ENCODE data around the gene POC1A.

POC1A gene

DNA sequence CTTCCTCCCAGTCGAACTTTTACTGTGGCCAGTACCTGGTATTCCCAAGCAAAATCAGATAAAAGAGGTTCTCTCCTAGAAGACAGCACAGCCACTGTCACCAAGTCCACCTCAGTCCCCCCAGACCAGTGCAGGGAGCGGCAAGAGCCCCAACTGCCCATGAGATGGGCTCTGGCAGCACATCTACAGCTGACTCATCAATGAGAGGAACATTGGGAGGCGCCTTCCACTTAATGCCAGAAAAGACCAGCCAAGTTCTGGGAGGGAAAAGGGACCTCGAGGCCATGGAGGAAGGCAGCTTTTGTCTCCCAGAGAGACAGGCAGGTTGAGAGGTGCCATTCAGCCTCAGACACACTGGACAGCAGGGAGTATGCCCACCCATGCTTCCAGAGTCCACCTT lies 28.2 kb downstream of the POC1A start:
- DNase-seq = no peak

DNA sequence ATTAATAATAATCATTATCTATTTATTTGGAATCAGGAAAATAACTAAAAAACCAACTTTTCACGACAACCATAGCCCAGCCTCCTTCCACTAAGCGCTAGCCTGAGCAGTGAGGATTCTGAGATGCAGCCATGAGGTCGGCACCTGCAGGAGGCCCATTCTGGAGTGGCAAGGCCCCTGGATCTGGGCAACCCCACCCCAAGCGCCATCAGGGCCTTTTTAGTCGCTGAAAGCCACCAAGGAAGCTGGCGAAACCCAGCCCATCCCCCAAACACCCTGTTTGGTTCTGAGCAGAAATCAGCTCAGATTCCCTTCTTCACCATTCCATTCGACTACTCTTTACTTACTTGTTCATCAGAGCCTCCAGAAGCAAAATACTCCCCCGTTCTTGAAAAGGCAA lies 29.5 kb downstream of the POC1A start:
- no peak for DNase-seq

DNA sequence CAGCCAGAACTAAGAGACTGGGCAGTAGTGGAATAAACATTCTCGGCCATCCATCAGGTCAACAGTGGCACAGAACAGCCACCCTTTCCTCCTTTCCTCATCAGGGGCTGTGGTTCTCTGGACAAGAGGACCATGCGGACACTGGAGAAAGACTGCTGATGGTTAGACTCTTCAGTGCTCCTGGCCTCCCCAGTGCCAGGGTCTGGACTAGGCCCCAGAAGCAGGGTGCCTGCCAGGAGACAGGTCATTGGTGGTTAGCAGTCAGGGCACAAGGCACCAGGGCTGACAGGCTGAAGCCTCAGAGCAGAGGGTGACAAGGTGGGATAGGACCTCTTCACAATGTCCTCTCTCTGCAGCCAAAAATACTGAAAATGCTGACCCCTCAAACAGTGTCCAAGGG lies 30.1 kb downstream of the POC1A start:
- DNase-seq = no peak

DNA sequence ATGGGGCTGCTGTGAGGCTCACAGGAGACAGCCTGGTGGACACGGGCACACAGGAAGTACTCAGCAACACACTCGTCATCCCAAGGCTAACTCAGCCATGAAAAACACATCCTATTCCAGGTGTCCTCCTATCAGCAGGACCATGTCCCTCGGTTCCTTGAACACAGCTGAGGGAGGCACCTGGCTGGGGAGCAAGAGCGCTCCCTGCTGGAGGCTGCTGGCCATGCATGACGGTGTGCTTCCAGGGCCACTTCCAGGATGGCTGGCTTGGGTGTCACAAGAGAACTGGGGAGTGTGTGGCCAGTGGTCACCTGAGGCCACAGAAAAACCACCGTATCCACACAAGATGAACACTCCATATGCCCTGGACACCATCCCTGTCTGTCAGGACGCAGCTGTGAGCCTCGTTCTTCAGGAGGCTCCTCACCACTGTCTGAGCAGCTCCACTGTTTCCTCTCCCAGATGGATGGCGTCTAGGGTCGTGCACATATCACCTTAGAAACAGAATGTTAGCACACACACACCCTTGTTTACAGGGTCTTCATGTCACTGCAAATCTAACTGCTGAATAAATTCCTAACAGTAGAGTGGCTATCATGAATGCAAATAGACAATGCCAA lies 31.0 kb downstream of the POC1A start:
- DNase-seq = peak; percentile 76

DNA sequence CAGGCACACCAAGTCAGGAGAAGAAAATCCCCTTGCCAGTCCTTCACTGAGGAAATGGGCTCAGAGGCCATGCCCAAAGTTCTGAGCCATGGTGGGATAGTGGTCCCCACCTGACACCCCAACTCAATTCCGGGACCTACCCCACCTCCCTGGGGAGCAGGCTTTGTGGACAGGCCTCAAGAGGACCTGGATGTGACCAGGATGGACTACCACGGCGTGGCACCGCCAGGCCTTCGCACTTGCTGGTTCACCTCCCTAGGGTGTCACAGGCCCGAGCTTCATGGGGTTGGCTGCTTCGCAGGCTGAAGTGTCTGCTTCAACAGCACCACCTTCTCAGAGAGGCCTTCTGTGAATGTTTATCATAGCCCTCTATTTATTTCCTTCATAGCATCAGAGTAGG lies 31.7 kb downstream of the POC1A start:
- no peak for DNase-seq

DNA sequence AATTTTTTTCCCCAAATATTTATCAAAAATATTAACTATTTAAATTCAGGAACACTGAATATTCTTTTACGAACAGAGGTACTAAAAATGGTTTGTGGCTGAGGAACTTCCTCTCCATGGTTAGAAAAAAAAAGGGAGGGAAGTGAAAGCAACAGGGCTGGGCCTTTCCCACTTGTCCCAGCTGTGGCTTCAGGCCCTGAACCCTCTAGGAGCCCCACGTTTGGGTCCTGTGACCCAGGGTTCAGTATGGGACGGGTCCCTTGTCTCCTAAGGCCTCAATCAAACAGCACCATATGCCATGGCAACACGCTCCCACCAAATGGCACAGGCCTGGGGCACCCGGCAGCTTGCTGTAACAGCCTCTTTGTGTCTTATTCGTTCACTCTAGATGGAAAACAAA lies 32.4 kb downstream of the POC1A start:
- no peak for DNase-seq

DNA sequence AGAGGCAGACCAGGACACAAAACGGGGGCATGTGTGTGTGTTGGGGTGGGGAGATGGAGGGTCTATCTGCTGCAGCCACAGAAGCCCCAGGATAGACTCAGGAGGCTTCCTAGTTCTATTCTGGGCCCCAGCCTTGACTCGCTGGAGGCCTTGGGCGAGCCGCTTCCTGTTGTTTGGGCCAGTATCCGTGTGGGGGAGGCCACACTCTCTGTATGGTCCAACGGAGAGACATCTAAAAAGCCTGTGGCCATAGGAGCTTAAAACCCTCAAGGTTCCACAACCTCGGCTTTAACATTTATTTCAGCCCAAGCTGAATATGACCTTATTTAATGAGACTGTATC lies 32.8 kb downstream of the POC1A start:
- no peak for DNase-seq

DNA sequence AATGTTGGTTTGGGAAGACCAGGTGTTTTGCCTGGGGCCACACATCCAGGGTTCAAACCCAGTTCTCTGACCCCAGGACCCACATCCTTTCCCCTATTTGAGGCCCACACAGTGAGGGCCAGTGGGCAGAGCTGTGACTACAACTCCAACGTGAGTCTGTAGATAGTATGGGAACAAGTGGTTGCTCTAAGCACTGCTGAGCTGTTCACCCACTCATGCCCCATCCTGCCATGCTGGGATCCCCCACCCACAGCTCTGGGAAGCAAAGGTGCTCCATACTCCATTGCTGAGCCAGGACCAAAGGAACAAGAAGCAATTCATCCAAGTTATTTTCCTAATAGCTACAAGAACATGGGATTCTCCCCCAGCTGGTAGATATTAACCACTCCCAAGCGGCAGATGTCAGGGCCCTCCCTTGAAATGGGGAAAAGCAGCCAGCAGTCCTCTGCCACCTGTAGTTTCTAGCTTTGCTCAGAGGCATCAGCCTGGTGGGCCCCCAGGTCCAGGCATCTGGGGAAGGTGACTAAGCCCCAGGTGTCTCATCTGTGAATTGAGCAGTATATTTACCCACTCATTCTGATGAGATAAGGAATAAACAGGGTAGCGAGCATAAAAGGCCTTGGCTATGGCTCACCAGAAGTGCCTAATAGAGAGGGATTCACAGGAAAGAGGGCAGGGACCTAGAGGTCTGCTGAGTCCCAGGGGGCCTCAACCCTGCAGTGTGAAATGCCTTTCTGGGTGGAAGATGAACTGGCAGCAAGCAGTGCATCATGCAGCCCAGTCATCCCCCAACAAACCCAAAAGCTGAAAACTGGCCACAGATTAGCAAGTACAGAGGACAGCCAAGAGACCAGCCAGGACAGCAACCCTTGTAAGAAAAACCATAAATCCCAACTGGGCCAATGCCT lies 33.4 kb downstream of the POC1A start:
- DNase-seq = no peak

DNA sequence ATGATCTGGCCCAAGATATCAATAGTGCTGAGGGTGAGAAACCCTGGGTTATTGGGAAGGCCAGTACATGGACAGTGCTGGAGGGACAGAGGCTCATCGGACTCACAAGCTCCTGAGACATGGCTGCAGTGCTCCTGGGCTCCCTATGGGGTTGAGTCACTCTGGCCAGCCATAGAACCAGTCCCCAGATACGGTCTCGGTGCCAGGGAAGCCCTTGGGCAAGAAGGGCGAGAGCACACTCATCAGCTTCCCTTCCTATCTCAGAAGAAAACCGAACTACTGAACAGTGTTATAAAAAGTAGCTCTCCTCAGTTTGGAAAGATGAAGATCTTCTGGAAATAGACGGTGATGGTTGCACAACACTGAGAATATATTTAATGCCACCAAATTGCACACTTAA lies 34.4 kb downstream of the POC1A start:
- DNase-seq = no peak

DNA sequence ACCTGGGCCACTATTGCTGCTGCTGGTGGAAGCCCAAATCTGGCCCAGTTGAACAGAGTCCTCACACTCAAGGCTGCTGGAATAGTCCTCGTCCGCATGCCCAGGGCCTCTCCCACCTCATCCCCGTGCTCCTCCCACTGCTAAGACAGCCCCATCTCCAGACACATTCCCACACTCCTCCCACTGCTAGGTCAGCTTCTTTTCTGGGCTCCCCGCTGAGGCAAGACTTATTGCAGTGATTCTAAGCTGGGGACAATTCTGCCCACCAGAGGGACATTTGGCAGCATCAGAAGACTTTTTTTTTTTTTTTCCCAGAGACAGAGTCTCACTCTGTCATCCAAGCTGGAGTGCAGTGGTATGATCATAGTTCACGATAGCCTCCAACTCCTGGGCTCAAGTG lies 35.1 kb downstream of the POC1A start:
- no peak for DNase-seq

DNA sequence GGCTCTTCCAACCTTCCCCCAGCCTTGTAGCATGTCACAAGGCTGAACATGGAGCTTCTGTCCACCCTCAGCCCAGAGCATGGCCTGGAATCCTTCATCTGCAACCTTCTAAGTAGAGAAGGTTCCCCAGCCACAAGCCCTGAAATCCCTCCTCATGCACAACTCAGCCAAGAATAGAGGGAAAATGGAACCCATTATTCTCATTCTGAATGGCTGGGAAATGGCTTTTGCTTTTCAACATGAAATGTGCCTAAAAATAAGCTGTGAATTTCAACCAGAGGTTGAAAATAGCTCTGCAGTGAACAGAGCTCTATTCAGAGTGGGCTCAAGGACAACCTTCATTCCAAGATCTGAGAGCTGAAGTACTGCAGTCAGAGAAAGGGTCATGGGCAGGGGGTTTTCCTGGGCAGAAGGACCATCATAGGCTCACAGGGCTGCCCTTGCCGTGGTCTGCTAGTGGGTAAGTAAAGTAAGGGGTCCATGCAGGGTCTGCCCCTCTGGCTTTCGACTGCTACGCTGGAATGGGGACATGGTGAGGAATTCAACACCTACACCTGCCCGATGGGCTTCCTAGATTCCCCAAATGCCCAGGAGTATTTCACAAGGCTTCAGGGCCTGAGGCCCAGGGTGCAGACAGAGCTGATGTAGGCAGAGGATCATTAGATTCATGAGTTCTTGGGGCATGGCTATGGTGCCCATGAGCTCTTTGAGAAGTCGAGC lies 35.9 kb downstream of the POC1A start:
- DNase-seq = no peak

DNA sequence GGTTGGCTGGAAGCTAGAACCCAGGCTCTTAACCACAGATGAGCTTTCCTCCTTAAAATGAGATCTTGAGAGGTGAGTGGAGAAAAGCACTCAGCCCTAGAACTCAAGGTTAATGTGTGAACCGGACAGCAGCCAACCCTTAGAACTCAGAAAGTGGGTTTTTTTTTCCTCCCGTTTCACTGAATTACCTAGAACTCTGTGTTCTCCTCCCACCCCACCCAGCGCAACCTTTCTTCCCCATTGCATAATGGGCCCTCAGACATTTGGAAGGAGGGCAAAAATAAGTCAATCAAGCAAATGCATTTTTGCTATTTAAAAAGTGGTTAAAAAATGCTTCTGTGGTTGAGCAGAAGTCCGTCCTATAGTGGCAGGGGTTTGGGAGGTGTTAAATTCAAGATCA lies 36.7 kb downstream of the POC1A start:
- no peak for DNase-seq

DNA sequence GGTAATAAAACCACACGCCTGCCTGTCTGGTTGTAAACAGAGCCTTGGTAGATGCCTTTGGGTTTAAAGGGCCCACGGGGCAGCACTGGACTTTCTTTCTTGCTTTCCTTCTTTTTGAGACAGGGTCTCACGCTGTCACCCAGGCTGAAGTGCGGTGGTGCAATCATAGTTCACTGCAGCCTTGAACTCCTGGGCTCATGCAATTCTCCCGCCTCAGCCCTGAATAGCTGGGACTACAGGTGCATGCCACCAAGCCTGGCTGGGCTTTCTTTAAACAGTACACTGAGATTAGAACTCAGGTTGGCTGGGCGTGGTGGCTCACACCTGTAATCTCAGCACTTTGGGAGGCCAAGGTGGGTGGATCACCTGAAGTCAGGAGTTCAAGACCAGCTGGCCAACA lies 42.2 kb downstream of the POC1A start:
- DNase-seq = no peak

DNA sequence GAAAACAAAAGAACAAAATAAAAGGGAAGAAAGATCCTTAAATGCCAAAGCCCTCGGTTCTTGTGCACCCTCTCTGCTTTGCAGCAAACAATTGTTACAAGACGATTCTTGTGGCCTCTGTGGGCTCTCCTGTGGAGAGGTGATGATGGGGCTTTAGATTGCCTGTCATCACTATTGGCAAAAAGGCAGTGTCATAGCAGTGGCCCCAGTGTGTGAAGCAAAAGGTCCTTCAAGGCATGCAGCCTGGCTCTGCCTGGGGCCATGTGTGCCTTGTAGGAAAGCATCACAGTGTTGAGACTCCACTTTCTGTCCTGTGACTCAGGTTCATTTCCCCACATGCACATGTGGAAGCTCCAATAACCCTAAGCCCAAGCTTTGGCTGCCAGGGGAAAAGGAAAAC lies 43.7 kb downstream of the POC1A start:
- DNase-seq = no peak

DNA sequence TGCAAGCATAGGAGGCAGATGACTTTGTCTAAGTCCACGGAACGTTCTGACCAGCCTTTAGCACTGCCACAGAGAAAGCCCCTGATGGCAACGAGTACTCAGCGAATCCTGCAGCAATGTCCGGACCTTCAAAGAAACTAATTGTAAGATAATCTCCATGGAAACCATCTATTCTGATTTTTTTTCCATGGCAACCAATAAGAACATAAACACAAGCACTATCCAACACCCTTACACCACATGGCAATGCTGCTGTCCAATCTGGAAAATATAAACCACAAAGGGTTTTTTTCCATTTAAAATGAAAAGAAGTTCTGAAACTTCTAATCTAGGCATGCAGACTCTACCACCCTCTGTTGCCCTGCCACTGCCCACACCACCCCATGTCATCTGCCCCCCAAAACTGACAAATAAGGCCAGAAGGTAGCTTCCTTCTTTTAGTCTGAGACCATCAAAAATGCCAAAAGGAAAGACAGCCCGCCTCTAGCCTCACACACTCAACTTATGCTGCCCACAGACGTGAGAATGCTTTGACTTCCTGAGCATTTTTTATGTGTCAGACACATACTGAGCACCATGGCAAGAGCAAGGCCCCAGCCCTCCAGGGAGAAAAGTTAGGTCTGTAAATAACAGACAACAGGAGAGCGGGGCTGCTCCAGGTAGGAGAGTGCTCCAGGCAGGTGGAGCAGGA lies 44.5 kb downstream of the POC1A start:
- no peak for DNase-seq

DNA sequence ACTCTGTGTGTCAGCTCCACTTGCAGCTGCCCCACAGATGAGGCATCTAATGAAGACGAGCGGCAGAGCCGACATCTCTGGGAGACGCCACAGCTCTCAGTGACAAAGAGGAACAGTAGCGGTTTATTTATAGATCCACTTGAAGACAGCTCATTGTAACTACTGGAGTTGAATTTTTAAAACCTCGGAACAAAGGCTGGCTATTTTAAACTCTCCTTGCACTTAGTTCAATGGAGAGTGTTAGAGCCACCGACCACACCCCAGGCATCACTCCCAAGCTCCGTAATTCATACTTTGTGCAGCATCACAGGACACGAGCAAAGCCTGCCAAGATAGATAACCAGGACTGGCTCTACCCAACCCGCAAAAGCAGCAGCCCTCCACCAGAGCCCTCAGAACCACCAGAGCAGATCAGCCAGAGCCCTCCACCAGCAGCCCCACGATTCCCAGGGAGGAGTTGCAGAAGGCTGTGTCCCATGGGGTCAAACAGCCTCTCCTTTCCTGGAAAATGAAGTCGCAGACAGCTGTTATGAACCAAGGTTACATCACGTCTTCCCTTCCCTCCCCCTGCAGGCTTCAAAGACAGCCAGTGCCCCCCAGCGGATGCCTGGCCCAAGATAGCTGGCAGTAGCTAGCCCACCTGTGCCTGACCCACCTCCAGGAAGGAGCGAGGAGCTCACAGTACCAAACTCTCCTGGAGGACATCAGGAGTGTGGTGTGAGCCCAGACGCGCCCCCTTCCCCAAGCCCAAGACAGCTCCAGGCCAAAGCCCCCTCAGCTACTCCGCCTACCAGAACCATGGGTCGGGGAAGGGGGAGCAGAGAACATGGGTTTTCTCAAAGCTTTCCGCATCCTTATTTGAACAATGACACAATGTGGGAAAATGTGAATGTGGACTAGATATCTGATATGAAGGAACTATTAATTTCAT lies 45.7 kb downstream of the POC1A start:
- no peak for DNase-seq

DNA sequence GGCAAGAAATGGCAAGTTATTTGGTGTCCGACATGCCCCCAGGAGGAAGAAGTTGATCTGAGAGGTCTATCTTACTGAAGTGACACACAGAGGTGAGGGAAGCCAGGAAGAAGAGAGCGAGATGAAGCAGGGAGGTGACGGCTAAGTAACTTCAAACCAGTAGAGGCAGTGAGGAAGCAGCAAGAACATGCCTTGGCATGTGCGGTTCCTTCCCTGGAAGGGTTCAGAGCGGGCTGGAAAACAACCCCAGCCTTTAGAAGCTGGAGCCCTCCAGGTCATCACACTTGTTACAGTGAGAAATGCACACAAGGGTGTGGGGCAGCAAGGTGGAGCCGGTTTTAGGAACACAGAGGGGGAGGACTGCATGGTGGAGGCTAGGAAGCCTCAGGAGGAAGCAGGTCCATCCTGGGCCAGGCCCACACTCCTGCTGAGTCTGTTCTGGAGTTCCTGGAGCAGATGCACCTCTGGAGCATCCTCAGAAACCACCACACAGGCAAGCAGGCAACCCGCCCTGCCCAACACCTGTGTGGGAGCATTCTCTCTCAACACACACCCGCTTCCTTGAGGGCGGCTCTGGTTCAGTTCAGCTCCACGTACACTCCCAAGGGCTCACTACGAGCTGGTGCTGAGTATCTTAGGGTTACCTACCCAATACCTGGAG lies 47.1 kb downstream of the POC1A start:
- no peak for DNase-seq

DNA sequence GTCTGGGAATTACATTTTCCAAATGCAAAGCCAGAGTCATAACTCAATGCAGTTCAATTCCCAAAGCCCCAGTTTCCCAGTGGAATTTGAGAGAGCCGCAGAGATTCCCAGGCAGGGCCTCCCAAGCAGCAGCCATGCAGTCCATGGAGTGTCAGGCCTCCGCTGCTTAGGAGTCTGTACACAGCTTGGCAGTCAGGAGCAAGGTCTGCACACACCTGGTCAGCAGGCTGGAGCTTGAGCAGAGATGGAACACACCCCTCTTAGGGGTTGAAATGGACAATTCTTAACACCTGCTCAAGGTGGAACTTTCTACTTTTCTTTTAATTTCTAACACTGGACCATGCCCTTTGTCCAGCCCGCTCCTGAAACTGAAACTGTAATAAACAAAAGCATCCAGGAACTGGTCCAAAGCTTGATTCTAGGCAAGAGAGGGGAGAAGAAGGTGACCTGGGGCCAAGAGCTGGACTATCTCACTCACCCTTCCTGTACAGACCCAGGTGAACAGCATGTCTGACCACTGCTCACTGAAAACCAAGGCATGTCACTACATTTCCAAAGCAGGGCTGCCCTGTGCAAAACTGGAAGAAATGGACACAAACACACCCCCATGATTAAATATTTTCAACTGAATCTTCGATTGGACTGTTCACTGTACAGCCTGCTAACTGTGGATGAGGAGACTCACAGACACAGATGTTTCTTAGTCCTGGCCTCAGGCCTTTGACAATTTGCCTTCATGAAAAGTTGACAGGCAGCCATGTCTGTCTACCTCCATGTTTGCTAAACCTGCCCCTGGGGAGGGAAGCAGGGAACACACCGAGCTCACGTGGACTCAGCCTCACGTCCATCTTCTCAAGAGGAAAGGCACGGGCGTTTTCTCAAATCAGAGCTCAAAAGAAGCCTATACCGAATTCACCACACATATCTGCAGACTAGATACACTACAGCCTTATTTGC lies 49.3 kb downstream of the POC1A start:
- DNase-seq = no peak

DNA sequence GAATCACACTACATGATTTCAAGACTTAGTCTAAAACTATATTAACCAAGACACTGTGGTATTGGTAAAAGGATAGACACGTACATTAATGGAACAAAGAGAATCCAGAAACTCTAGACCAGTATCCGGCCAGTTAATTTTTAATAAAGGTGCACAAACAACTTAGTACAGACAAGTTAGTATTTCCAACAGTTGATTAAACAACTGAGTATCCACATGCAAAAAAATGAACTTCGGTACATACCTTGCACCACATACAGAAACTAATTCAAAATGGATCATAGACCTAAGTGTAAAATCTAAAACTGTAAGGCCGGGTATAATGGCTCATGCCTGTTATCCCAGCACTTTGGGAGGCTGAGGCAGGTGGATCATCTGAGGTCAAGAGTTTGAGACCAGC lies 51.3 kb downstream of the POC1A start:
- no peak for DNase-seq

DNA sequence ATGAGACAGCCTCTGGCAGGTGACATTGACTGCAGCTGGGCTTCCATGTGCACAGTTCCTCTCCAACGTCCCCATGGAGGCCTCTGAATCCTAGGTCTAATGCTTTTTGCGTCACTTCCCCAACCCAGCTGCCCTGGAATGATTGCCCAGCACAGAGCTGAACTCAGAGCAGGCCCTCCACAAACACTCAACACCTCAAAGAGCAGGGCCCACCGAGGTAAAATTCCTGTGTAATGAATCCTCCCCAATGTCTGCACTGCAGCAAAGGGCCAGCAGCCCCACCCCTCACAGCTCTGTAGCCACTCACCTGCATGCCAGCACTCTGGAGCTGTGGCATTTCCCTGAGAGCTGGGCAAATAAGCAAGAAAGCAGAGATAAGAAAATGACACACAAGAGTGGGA lies 55.2 kb downstream of the POC1A start:
- DNase-seq = no peak

All from activated CD4-positive, alpha-beta T cell treated with anti-CD3 and anti-CD28 coated beads, Interleukin-2, Interleukin-6, amounts not matched to agents 100 ng/mL and 50 ng/mL, durations not matched to agents 16 hours and 8 hours (primary cell).